ENCODE measurements around the gene DDR1.
A peak's percentile ranks its signal among the peaks of the same experiment; 100 is the strongest.
"Not testable (repeated sequence)": the region's sequence is repeated elsewhere in the genome, so short reads cannot be mapped to it uniquely, and the experiment has no call there.

Gene DDR1

DNA sequence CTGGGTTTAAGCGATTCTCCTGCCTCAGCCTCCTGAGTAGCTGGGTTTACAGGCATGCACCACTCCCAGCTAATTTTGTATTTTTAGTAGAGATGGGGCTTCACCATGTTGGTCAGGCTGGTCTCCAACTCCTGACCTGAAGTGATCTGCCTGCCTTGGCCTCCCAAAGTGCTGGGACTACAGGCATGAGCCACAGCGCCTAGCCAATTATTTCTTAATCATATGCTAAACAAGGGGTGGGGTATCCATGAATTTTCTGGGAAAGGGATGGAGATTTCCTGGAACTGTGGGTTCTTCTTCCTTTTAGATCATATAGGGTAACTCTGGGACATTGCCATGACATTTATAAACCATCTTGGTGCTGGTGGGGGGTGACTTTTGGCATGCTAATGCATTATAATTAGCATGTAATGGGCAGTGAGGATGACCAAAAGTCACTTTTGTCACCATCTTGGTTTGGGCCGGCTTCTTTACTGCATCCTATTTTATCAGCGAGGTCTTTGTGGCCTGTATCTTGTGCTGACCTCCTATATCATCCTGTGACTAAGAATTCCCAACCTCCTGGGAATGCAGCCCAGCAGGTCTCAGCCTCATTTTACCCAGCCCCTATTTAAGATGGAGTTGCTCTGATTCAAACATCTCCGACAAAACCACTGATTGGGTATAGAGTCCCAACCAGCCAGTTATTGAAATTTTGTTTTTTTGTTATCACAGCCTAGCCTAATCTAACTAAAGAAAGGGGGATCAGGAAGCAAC lies 29.9 kb upstream of the DDR1 start:
- DNase-seq = no peak

DNA sequence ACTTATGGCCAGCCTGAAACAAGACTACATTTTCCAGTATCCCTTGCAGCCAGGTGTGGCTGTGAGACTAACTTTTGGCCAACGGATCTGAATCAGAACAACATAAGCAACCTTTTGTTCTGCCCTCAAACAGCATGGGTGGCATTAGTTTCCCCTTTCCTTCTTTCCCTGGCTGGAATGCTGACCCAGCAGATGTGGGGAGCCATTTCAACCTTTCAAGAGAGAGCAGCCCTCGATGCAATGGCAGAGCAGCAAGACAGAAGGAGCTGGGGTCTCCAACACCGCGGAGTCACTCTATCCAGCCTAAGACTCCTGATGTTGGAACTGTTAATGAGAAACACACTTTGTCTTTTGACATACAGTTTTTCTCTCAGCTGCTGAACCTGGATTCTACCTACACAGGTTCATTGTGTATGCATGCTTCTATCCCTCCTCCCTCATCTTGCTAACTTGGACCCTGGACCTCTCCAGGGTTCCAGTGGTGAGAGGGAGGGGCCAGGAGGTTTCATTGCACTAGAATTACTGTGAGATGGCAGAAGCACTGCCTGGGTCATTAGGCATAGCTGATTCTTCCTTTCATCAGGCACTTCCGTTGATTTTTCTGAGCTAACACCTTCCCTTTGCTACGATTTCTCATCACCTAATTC lies 28.8 kb upstream of the DDR1 start:
- no peak for DNase-seq

DNA sequence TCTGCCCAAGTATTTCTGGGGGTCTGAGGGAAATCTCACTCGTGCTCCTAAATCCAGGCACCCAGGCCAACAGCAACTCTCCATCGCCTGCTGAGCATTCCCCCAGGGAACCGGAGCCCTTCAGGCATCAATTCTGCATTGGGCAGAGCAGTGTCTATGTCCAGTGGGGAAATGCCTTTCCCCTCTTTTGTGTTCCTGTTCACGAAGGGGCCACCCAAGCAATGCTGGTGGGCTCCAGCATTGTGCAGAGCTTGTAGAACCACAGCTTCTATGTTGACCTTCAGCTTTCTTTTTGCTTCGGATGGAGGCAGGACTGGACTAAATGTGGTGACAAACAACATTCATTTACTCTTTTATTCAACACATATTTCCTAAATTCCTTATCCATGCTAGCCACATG lies 27.2 kb upstream of the DDR1 start:
- no peak for DNase-seq

DNA sequence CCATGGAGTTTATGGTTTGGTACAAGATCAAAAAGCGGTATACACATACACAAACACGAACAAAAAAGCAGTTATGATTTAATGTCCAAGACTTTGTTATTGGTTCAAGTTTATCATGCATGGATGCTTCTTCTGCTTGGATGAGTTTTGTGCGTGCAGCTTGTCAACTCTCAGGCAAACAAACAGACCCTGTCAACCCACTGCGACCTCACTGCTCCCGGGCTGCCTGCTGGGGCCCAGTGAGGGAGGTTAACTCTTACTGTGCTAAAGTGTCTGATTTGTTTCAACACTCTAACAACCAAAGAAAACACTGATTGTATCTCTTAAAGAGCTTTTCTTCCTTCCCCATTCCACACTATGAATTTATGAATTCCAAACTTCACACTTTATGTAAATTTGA lies 26.8 kb upstream of the DDR1 start:
- no peak for DNase-seq

DNA sequence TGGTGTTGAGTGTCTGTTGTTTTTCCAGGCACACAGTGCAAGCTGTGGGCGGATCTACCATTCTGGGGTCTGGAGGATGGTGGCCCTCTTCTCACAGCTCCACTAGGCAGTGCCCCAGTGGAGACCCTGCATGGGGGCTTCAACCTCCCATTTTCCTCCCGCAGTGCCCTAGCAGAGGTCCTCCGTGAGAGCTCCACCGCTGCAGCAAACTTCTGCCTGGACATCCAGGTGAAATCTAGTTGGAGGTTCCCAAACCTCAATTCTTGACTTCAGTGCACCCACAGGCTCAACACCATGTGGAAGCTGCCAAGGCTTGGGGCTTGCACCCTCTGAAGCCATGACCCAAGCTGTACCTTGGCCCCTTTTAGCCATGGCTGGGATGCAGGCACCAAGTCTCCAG lies 24.6 kb upstream of the DDR1 start:
- DNase-seq = not testable (repeated sequence)

DNA sequence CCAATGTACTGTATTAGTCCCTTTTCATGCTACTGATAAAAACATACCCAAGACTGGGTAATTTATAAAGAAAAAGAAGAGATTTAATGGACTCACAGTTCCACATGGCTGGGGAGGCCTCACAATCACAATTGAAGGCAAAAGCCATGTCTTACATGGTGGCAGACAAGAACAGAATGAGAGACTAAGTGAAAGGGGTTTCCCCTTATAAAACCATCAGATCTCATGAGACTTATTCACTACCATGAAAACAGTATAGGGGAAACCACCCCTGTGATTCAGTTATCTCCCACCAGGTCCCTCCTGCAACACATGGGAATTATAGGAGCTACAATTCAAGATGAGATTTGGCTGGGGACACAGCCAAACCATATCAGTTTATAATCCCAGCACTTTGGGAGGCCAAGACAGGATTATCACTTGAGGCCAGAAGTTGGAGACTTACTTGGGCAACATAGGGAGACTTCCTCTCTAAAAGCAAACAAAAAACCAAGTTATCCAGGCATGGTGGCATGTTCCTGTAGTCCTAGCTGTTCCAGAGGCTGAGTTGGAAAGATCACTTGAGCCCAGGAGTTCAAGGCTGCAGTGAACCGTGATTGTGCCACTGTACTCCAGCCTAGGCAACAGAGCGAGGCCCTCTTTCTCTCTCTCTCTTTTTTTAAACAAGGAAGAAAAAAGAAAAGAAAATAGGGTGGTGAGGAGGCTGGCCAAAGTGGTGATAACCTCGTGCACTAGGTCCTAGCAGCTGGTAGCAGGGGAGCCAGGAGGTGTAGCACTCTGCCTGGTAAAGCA lies 22.9 kb upstream of the DDR1 start:
- DNase-seq = no peak

DNA sequence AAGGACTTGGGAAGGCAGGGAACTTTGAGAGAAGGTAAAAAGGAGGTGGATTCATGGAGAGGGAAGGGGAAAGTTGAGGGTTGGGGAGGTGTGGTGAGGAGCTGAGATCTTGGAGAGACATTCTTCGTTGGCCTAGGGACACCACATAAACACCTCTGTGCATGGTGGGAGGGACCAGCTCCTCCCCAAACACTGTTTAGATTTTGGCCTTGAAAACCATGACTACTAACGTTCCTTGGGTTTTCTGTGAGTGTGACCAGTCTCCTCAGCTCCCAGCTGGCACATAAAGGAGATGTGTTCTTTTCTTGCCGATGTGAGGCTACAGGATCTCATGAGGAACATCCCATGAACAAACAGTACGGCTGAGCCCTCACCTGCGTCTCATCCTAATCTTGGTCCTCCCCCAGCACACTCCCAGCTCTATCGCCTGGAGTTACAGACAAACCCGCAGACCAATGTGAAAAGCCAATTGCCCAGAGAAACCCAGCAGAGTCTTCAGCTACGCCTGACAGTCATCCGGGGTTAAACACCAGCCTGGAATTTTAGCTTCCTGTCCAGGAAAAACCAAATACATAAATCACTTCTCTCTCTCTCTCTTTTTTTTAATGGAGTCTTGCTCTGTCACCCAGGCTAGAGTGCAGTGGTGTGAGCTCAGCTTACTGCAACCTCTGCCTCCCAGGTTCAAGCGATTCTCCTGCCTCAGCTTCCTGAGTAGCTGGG lies 22.0 kb upstream of the DDR1 start:
- DNase-seq = no peak

DNA sequence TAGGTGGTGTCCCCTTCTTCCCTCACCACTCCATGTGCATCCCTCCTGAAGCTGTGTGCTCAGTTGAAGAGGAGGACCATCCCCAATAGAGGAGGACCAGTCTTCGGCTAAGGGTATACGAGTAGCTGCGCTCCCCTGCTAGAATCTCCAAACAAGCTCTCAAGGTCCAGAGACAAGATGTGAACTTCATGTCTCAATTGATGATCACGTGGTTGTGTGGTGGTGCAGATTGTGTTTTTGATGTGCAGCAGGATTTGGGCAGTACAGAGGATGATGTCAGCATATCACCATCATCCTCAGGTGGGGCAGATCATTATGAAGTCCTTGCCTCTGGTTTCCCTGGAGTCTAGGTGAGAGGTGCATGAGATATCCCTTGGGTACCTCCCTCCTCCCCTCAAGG lies 20.0 kb upstream of the DDR1 start:
- DNase-seq = no peak

DNA sequence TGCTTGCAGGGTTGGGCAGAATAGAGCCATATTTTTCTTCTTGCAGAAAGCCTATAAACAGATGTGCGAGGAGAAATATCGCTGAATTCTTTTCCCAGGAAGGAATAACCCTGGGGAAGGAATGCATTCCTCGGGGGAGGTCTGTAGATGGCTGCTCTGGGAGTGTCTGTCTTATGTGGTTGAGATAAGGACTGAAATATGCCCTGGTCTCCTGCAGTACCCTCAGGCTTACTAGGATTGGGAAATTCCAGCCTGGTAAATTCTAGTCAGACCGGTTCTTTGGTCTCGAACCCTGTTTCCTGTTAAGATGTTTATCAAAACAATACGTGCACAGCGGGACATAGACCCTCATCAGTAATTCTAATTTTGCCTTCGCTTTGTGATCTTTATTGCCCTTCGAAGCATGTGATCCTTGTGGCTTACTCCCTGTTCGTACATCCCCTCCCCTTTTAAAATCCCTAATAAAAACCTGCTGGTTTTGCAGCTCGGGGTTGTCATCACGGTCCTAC lies 15.0 kb upstream of the DDR1 start:
- not testable (repeated sequence) for DNase-seq

DNA sequence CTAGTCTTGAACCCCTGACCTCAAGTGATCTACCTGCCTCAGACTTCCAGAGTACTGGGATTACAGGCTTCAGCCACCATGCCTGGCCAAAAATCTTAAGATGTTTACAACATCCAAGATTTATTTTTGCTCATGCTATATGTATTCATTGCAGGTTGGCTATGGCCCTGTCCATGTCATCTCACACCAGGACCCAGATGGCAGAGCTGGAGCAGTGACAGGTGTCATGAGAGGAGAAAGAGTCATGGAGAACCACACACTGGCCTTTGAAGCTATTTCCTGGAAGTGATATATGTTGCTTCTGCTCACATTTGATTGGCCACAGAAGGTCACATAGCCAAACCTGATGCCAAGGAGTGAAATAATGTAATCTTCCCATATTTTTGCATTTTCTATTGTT lies 13.8 kb upstream of the DDR1 start:
- no peak for DNase-seq

DNA sequence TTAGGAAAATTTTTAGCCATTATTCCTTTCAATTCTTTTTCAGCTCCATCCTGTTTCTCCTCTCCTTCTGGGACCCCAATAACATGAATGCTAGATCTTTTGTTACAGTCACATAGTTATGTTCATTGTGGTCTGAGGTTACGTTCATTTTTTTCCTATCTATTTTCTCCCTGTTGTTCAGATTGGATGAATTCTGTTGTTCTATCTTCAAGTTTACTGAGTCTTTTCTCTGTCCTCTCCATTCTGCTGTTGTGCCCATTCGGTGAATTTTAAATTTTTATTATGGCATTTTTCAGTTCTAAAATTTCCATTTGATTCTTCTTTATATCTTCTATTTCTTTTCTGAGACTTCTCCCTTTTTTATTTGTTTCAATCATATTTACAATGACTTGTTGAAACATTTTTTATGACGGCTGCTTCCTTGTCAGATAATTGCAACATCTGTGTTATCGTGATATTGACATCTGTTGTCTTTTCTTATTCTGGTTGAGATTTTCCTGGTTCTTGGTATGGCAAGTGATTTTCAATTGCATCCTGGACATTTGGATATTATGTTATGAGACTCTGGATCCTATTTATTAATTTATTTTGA lies 12.6 kb upstream of the DDR1 start:
- no peak for DNase-seq

DNA sequence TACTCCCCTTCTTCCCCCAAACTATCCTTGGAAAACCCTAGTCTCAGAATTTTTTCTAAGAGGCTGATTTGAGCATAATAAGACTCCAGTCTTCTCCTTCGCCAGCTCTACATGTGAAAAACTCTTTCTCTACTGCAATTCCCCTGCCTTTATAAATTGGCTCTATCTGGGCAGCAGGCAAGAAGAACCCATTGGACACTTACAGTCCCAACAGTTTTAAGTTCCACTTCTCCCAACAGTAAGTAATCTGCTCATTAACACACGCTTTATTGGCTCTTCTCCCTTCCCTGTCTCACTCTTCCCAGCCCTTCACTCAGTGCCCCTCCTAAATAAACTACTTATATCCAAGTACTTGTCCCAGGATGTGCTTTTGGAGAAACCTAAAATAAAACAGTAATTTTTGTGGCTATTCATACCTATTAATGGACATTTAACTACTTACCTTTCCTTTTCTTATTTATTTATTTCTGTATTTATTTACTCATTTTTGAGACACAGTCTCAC lies 11.1 kb upstream of the DDR1 start:
- DNase-seq = no peak

DNA sequence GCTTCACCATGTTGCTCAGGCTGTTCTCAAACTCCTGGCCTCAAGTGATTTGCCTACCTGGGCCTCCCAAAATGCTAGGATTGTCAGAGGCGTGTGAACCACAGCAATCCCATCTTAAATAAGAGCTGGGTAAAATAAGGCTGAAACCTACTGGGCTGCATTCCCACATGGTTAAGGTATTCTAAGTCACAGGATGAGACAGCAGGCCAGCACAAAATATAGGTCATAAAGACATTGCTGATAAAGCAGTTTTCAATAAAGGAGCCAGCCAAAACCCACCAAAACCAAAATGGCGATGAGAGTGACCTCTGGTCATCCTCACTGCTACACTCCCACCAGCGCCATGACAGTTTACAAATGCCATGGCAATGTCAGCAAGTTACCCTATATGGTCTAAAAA lies 10.5 kb upstream of the DDR1 start:
- not testable (repeated sequence) for DNase-seq

DNA sequence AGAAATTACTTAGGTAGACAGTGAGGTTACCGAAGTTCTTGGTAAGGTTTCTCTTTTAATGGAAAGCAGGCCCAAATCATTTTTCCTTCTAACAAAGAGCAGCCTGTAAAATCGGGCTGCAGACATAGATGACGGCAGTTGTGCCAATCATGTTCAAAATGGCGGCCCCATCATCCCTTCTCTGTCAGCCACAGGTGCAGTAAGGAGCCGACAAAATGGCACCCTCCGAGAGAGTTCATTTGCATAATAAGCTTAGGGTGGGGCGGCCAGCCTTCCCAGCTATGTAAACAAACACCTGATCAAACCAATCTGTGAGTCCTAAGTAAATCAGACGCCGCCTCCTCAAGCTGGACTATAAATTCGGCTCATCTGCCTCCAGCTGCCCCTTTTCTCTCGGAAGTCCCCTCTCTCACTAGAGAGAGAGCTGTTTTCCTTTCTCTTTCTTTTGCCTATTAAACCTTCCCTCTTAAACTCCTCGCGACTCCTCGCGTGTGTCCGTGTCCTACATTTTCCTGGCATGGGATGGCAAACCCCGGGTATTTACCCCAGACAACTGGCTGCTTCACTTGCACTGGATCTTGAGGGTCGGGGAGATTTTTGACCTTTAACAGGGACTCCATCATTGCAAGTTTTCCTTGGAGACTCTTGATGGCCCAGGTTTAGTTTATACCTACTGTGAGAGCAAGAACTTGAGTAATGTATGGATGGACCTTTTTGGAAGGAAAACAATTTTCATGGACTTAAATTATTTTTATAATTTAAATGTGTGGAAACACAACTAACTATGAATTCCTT lies 8.9 kb upstream of the DDR1 start:
- DNase-seq = no peak

DNA sequence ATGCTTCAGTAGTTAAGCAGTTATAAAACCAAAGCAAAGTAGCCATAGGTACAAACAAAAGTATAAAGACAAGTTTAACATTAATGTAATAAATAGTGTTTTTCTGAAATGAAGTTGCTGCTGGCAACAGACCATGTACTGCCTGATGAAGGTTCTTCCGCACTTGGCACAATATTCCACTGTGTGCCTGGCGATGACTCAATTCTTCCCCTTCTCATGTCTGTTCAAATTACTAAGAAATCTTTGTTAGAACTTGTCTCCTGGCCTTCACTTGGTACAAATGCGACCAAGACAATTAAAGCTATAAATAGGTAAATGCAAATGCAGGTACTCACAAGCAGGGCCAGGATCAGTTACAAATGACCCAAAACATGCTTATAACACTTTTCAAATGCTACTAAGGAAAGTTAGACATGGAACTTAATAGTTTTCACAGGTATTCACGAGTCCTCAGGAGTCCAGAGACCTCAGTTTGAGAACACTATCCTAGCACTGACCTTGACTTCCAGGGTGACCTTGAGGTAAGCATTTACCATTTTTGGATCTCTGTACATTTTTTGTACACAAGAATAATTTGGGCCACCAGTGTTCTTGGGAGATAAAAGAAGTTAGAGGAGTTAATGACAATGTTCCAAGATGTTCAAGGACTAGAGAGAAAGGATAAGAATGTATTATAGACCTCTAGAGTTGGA lies 8.1 kb upstream of the DDR1 start:
- no peak for DNase-seq

DNA sequence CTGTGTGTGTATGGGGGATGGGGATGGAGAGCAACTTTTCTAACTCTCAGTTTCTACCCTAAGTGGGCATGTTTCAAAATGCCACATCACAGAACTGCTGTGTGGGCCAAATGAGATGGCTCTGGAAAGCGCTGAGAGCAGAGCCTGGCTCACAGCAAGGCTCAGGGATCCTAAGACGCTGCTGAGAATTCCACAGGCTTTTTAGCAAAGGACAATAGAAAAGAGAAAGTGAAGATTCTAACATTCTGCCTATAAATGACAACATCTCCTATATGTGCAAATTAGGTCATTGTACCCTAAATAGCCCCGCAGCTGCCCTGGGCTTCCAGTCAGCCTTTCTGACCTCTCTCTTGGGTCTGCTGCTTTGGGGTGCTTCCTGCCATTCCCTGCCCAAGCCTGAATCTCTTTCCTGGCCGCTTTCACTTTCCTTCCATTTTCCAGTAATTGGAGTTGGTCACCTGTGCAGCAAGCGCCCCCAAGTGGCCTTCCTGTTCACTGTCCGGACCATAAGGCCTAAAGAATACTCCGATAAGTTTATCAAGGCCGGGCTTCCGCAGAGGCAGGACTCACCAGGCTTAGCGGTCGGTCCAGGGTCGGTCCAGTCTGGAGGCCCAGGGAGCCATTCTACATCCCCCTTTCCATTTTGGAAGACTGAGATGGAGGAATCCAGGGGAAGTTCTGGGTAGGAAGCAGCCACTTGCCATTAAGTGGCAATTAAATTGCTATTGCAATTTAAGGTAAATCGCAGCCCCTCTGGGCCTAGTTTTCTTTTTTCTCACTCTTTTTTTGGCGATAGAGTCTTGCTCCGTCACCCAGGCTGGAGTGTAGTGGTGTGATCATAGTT lies 6.7 kb upstream of the DDR1 start:
- DNase-seq = peak; percentile 77 to 81

DNA sequence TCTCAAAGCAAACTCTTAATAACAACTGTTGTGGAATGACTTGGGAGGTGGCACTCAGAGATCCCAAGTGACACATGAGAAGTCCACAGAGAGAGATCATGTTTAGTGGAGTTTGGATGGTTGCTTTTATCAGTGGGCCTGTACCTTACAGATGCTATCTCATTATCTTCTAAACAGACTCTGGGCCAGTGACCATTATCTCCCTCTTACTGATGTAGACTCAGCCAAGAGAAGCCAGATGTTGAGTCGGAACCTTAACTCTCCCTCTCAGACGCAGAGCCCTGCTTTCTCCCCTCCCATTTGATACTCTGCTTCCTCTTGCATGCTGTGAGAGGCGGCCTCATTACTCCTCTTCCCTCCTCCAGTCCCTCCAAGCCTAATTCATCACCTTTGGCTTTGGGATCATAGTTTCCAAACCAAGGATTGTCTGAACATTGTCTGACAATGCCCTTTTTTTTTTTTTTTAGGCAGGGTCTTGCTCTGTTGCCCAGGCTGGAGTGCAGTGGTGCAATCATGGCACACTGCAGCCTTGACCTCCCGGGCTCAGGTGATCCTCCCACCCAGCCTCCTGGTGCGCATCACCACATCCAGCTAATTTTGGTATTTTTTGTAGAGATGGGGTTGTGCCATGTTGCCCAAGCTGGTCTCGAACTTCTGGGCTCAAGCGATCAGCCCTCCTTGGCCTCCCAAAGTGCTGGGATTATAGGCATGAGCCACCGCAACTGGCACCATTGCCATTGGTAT lies 4.5 kb upstream of the DDR1 start:
- no peak for DNase-seq

DNA sequence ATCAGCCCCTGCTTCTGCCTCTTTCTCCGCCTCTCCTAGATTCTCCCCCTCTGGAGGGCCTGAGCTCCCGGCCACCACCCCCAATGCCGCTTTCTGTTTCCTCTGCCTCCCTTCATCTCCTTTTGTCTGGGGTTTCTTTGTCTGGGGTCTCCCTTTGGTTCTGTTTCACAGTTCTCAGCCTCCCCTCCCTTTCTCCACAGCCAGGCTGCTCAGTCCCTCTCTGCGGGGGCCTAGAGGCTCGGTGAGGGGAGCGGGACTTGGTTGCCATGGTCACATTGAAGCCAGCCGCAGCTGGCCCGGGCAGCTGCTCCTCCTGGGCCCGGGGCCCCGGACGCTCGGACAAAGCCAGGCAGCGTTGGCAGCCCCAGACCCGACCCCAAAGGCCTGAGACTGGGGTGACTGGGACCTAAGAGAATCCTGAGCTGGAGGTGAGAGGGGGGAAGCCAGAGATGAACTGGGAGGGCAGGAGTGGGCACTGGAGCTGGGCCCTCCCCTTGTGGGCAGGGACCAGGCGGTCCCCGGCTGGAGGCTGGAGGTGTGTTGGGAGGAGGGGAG lies 3.5 kb upstream of the DDR1 start:
- no peak for DNase-seq

Measured in CD4-positive, alpha-beta T cell treated with Interleukin-4 for 1 hour (primary cell).